NCI-H2171 treated with DMSO at 0.1 percent for 48 hours (cell line): Measurements from ENCODE around the gene CD79A.
"Not testable (repeated sequence)": the region's sequence is repeated elsewhere in the genome, so short reads cannot be mapped to it uniquely, and the experiment has no call there.

Experiments used
- DNase-seq: peaks from one replicate; lab custom pipeline; 2025; lab: John Stamatoyannopoulos, UW

CD79A gene

DNA sequence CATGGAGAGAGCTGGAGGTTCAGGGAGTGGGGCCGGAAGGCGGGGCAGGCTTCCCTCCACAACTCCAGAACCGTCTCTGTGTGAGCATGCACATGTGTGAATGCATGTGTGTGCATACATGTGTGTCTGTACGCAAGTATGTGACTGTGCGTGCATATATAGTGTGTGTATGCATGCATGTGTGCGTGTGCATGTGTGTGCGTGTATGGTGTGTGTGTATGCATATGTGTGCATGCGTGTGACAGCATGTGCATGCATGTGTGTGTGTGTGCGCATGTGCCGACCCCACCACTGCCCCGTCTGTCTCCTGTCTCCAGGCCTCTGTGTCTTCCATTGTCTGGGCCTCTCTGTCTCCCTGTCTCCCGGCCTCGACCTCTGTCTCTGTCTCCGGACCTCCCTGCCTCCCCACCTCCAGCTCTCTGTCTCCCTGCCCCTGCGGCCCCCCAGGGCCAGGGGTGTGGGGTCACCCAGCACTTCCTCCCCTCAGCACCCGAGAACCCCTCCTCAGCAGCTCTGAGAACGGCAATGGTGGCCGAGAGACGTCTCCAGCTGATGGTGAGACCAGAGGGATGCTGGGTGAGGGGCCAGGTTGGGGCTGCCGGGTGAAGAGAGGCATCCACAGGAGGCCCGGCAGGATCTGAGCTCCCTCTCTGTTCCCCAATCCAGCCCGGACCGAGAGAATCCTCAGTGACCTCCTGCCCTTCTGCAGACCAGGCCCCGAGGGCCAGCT, 28.4 kb downstream of the CD79A start:
- no peak for DNase-seq

DNA sequence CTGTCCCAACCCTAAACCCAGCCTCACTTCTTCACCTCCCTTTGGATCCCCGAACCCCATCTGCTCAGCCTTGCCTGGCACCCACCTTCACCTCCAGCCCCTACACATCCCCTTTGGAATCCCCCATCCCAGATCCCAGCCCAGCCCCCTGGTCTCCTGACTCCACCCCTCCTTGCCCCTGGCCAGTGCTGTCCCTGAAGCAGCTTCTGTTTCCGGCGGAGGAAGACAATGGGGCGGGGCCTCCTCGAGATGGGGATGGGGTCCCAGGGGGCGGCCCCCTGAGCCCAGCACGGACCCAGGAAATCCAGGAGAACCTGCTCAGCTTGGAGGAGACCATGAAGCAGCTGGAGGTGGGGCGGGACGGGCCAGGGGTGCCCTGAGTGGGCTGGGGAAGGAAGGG, 29.2 kb downstream of the CD79A start:
- no peak for DNase-seq

- DNase-seq: no peak
Measured at GRCh38 chr19:41906916-41907680, 30.0 kb downstream of the CD79A start.

DNA sequence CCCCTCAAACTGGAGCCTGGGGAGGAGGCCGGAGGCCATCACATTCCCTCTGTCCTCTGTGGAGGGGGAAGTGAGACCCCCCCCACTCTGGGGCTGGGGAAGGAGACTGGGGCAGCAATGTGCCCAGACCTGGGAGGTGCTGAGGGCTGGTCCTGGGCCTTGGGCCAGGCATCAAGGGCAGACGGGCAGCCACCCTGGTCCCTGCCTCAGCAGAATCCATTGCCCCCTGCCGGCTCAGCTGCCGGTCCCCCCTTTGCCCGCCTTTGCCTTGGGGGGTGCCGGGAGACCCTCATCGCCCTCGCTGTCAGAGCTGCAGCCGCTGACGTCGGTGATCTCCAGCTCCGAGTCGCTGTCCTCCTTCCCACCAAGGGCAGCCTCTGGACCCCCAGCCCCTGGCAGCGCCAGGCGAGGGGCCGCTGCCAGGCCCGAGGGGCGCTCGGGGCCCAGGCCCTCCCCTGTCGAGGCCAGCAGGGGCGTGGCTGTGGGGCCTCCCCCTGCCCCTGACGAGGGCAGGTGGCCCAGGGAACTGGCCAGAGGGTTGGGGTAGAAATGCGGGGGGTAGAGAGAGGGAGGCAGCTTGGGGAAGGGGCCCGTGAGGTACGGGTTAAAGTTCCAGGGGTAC, 31.0 kb downstream of the CD79A start:
- DNase-seq: no peak

GRCh38 chr19:41908724-41909464, 31.8 kb downstream of the CD79A start:
- DNase-seq: no peak

DNA sequence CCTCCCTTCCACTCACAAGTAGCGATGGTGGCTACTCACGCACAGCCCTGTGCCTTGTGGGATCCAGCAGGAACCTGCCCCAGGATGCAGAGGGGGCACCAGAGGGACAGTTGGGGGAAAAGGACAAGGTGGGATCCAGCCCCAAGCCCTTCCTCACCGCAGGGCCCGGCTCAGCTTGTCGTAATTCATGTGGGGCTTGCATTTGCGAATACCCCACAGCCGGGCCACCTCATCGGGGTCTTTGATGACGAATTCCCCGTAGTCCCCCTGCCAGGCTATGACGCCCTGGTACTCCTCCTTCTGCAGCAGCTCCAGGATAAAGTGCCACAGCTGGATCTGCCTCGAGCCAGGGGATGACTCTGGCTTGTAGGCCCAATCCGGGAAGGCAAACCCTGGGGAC, 32.6 kb downstream of the CD79A start:
- DNase-seq: no peak

- no peak for DNase-seq
Measured at GRCh38 chr19:41910240-41910991, 33.3 kb downstream of the CD79A start.

- DNase-seq: no peak
Measured at GRCh38 chr19:41910992-41911888, 34.2 kb downstream of the CD79A start.

DNA sequence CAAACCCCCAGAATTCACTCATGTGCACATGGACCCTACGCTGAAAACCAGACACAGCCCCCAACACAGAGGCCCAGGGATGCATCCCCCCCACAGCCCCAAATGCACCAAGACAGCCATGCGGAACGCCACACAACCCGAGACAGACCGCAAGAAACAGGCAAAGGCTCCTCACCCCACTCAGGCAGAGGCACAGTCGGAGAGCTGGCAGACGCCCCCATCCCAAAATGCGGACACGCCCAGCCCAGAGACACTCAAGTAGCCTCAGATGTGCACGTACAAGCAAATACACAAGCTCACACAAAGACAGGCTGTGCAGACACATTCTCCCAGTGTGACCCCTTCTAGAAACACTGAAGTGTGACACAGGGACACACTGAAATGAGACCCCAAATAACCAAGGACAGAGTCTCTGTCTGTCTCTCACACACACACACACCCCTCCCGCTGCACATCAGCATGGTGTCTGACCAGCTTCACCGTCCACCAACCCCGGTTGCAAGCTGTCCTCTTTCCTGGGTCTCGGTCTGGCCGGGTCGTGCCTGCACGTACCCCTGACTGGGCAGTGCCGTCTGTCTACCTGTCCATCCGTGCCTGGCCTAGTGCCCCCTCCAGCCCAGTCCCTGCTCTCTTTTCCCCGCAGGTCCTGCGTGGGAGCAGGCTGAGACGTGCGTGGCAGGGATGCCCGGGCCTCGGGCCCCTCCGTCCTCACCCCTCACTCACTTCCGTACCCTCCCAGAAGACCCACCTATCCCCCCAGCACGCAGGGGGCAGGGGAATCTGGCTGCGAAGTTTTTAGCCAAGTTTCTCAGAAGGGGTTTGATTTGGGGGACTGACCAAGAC, 35.0 kb downstream of the CD79A start:
- DNase-seq: no peak

GRCh38 chr19:41912899-41913537, 35.9 kb downstream of the CD79A start:
- no peak for DNase-seq

- no peak for DNase-seq
Measured at GRCh38 chr19:41913538-41914423, 36.7 kb downstream of the CD79A start.

GRCh38 chr19:41914424-41914834, 37.4 kb downstream of the CD79A start:
- not testable (repeated sequence) for DNase-seq

DNA sequence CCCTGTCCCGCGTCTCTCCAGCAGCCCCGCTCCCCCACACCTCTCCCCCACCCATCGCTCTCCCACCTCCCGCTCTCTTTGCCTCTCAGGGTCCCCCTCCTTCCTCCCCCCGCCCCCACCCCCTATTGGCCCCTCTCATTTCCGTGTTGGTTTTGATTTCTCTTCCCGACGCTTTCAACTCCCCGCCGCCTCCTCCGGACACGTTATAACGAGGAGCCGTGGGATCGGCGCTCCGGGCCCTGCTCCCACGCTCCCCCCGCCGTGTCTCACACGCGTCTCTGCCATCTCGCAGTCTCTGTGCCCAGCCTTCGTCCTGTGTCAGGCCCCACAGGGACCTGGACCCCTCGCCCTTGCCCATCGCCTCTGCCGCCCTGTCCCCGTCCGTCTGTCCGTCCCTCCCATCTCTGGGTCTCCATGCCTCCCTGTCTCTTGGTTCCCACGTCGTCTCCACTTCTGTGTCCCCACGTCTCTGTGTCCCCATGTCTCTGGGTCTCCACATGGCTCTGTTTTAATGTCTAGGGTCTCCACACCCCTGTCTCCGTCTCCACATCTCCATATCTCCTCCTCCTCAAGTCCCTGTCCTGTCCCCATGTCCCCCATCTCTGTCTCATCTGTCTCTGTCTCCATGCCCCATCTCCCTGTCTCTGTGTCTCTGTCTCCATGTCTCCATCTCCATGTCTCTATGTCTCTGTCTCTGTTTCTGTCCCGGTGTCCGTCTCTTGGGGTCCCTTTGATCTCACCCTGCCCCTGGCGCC, 38.1 kb downstream of the CD79A start:
- DNase-seq: no peak

DNA sequence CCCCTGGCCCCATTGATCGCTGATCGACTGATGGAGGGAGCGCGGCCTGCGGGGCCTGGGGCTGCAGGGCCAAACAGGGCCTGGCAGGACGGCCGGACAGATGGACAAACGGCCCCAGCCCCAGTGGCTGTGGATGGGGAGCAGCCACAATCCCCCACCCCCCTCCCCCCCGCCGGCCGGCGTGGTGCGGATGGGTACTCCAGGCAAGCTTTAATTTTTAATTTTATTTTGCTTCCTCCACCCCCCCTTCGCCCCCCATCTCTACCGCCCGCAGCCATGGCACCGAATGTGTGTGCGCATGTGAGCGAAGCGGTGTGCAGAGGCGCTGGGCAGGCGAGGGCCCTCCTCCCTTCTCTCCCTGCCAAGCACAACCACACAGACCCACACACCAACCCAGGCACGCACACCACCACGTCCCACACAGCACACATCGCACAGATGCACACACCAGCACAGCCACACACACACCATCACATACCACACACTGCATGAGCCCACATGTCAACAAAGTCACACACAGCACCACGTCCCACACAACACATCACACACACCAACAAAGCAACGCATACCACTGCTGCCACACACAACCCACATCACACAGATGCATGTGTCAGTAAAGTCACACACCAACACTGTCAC, 38.8 kb downstream of the CD79A start:
- DNase-seq: no peak

- DNase-seq: no peak
Measured at GRCh38 chr19:41917676-41918075, 40.6 kb downstream of the CD79A start.

DNA sequence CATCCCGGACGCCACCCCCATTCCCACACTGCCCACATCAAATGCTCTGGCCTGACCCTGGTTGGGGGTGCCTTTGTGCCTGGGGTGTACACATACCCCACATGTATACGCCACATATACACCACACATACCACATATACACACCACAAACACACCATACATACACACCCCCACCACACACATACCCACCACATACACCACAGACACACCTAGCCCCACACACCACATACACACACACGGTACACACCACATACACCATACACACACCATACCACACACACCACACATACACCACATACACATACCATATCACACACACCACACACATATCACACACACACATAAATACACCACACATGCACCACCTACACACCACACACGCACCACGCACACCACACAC, 41.0 kb downstream of the CD79A start:
- DNase-seq: no peak
